Gastrocnemius medialis (tissue), 4 donors: Measurements from ENCODE around the gene C16orf95. TPM values are rescaled to one million over a fixed set of nuclear protein-coding genes. Genes with fewer than 3 reads are reported as not detected.

Experiments used
- ATAC-seq, 2 donors: fragments of 150-250 bp; one replicate each; pipeline ENCODE4 v1.9.1; 2016
- DNase-seq, 2 donors: peaks; one replicate each; pipeline ENCODE4 v3.0.0-alpha.2; 2019
- H3K27ac ChIP-seq, 4 donors: fragments of 200-600 bp; sonication (generic); 1 replicate in 1 of 4; 2 replicates in 3 of 4; pipeline ENCODE4 v1.5.1; 2016 to 2018; ENCODE audit warnings: mild to moderate bottlenecking in 2 of 4, moderate library complexity in 1 of 4
- H3K27me3 ChIP-seq, 3 donors: fragments of 200-600 bp; sonication (generic) in 2 of 3; 1 replicate in 1 of 3; 2 replicates in 2 of 3; pipeline versions ENCODE4 v1.5.1 to v1.6.0; 2016 to 2019; ENCODE audit warnings: mild to moderate bottlenecking in 1 of 3, moderate library complexity in 1 of 3
- H3K36me3 ChIP-seq, 2 donors: fragments of 200-600 bp; sonication (generic) in 1 of 2; one replicate each; pipeline ENCODE4 v1.5.1; 2017 to 2018
- H3K4me1 ChIP-seq, 2 donors: fragments of 200-600 bp; sonication (generic) in 1 of 2; one replicate each; pipeline ENCODE4 v1.5.1; 2016 to 2017; ENCODE audit warnings: mild to moderate bottlenecking in 2 of 2
- H3K4me3 ChIP-seq, 4 donors: fragments of 200-600 bp; sonication (generic) in 3 of 4; 1 replicate in 1 of 4; 2 replicates in 3 of 4; pipeline ENCODE4 v1.5.1; 2016 to 2019; ENCODE audit warnings: mild to moderate bottlenecking in 2 of 4
- H3K9me3 ChIP-seq, 3 donors: fragments of 200-600 bp; sonication (generic) in 2 of 3; 1 replicate in 1 of 3; 2 replicates in 2 of 3; pipeline ENCODE4 v1.5.1; 2016 to 2019
- CTCF ChIP-seq, 5 experiments: fragments of 450-650 bp in 3 of 5; fragments of 200-600 bp in 2 of 5; sonication (generic) in 2 of 5; IDR thresholded peaks in 4 of 5; conservative IDR thresholded peaks in 1 of 5; 1 replicate in 4 of 5; 2 replicates in 1 of 5; pipeline ENCODE4 v1.5.1; 2016 to 2019; ENCODE audit warnings: antibody characterized with exemption in 5 of 5, mild to moderate bottlenecking in 3 of 5, moderate library complexity in 3 of 5
- POLR2A ChIP-seq, 2 donors: fragments of 450-650 bp; IDR thresholded peaks; one replicate each; pipeline ENCODE4 v1.6.1; 2017; ENCODE audit warnings: antibody characterized with exemption in 2 of 2, mild to moderate bottlenecking in 2 of 2, moderate library complexity in 2 of 2
- in situ Hi-C, 4 donors: fragments of 200-750 bp; cut with MboI; loops; one replicate each; pipeline versions ENCODE4 v1.15.0 to v1.8.0; 2017; ENCODE audit warnings: low sequenced_read_pairs in 4 of 4
- intact Hi-C: fragments of 100-400 bp; cut with DNase I; formaldehyde crosslinking; loops from one replicate; pipeline ENCODE4 v1.15.1; 2023; ENCODE audit warnings: low total_unique reads
- total RNA-seq, 4 donors: library from RNA; depleted of rRNA; stranded (reverse); fragments of >200 nt; gene quantifications; one replicate each; pipeline versions ENCODE4 v1.1.0 to v1.2.3, GENCODE V29; 2016

C16orf95 gene
- total RNA-seq, 4 donors from 2014 or later: 0.22 to 3.8 (median 1.3) TPM

- intact Hi-C loops: no loop called here
- no peak for ATAC-seq
- Histone ChIP-seq H3K4me3 (no peak overlapping the region), H3K36me3 (peaks cover 0 to 53% of the 10 kb centered on the region in 2 donors), H3K9me3 (no peaks in the 10 kb centered on the region), H3K27me3 (no peaks in the 10 kb centered on the region), H3K27ac (peak overlapping the region; percentile 59 to 69 (median 60)), H3K4me1 (peaks cover 13 to 17% of the 10 kb centered on the region in 2 donors)
- TF ChIP-seq CTCF (IDR thresholded peaks at IDR 0.05 in 4 of 5, conservative IDR thresholded peaks at IDR 0.05 in 1 of 5) (no peak), POLR2A (IDR thresholded peaks at IDR 0.05) (no peak)
- in situ Hi-C loops: no loop called here
- DNase-seq: no peak
Observed at GRCh38 chr16:87345726-87346424, 28.7 kb upstream of the C16orf95 start.

DNA sequence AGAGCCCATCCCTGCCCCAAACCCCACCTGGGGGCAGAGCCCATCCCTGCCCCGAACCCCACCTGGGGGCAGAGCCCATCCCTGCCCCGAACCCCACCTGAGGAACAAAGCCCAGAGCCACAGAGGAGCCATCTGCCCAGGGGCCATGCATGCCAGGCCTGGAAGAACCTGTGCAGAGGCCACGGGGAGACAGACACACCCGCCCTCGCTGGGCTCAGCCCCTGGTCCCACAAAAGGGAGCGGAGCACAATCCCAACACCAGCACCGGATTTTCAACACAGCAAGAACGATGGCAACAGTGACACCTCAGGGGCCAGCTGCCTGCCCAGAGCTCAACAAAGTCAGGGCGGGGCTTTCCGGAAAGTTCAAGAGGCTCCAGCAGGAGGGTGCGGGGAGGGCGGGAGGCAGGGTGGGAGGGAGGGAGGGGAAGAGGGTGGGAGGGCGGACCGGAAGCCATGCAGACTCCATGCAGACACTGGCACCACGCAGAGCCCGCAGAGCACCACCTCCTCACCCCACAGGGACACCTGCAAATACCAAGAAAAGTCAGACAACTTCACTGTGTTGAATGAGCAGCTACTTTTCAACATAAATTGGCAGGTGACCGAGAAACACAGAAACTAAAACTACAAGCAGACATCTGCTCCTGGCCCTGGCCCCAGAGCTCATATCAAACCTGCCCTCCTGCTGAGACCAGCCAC is 27.9 kb upstream of the C16orf95 start:
- Histone ChIP-seq H3K27me3 (no peaks in the 10 kb centered on the region), H3K9me3 (no peaks in the 10 kb centered on the region), H3K36me3 (peaks cover 0 to 61% of the 10 kb centered on the region in 2 donors), H3K4me3 (peak overlapping the region in 1 of 4 donors; percentile 26), H3K27ac (peak overlapping the region; percentile 60 to 74 (median 62)), H3K4me1 (peaks cover 5 to 10% of the 10 kb centered on the region in 2 donors)
- TF ChIP-seq CTCF (IDR thresholded peaks at IDR 0.05 in 4 of 5, conservative IDR thresholded peaks at IDR 0.05 in 1 of 5): no peak
- no peak for TF ChIP-seq POLR2A (IDR thresholded peaks at IDR 0.05)
- intact Hi-C loops: no loop called here
- in situ Hi-C loops: no loop called here
- ATAC-seq: no peak
- no peak for DNase-seq

- H3K9me3 ChIP-seq: no peaks in the 10 kb centered on the region
- H3K27ac ChIP-seq: peak overlapping the region in 3 of 4 donors; percentile 60 to 74 (median 64)
- H3K36me3 ChIP-seq: peaks cover 0 to 67% of the 10 kb centered on the region in 2 donors
- TF ChIP-seq POLR2A (IDR thresholded peaks at IDR 0.05) (no peak), CTCF (IDR thresholded peaks at IDR 0.05 in 4 of 5, conservative IDR thresholded peaks at IDR 0.05 in 1 of 5) (no peak)
- peak overlapping the region in 1 of 4 donors; percentile 26 for H3K4me3 ChIP-seq
- H3K4me1 ChIP-seq: peaks cover 0 to 7% of the 10 kb centered on the region in 2 donors
- intact Hi-C loops: no loop called here
- no peaks in the 10 kb centered on the region for H3K27me3 ChIP-seq
- DNase-seq (no peak), ATAC-seq (no peak)
- in situ Hi-C loops: no loop called here
Observed at GRCh38 chr16:87344165-87344930, 27.2 kb upstream of the C16orf95 start.

- DNase-seq: no peak
- Histone ChIP-seq H3K27me3 (no peaks in the 10 kb centered on the region), H3K9me3 (no peaks in the 10 kb centered on the region), H3K4me3 (peak overlapping the region in 1 of 4 donors; percentile 0), H3K36me3 (peaks cover 0 to 65% of the 10 kb centered on the region in 2 donors), H3K27ac (peak overlapping the region in 1 of 4 donors; percentile 60), H3K4me1 (peaks cover 0 to 7% of the 10 kb centered on the region in 2 donors)
- intact Hi-C loops (no loop called here), in situ Hi-C loops (no loop called here)
- no peak for ATAC-seq
- TF ChIP-seq POLR2A (IDR thresholded peaks at IDR 0.05): no peak
- TF ChIP-seq CTCF (IDR thresholded peaks at IDR 0.05 in 4 of 5, conservative IDR thresholded peaks at IDR 0.05 in 1 of 5): no peak
Observed at GRCh38 chr16:87343753-87344050, 26.5 kb upstream of the C16orf95 start.
